HG03280 (cell line): ENCODE results near the gene GSTM3.
"Not testable (repeated sequence)": the region's sequence is repeated elsewhere in the genome, so short reads cannot be mapped to it uniquely, and the experiment has no call there.

Experiments
- ATAC-seq: cut with Tn5 transposase; IDR thresholded peaks from one replicate; pipeline ENCODE4 v1.9.1; 2021; ENCODE audit warnings: mild to moderate bottlenecking, moderate library complexity; ENCODE audit not compliant: unreplicated experiment

Gene GSTM3

DNA sequence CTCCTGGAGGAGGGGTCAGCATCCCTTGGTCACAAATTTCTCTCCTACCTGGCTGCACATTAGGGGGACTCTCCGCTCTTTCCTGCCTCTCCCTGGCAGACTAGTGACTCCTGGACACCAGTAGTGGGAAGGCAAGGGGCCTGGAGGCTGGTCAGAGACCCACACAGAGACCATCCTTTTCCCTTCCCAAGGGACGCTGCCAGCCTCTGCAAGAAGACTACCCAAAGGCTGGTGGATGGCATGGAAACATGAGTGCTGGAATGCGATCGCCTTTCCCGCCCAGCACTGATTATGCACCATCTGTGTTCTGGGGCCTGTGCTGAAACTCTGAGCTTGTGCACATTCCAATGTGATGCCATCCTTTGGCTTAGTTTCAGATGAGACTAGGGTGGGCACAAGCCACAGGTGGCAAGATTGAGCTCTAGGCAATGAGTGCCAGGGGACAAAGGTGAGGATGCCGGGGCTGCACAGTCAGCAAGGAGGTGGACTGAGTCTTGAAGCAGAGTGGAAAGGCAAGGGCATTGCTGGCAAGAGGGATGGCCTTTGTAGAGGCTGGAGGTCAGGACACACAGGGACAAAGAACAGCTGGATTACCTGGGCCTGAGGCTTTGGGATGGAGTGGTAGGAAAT lies 35.5 kb upstream of the GSTM3 start:
- ATAC-seq = no peak

DNA sequence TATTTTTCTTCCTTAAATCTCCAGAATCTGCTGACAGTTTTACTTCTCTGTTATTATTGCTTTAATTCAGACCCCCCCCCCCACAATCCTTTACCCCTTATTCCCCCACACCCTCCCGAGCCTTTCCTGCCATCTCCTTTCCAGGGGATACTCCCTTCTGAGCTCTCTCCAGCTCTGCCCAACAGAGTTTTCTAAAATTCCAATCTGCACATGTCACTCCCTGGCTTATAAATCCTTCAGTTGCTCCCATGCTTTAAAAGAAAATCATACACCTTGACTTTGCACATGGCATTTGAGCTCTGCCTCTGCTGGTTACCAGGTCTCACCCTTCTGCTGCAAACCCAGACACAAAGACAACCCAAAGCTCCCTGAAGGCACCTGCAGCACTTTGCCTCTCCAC lies 34.6 kb upstream of the GSTM3 start:
- no peak for ATAC-seq

- ATAC-seq = no peak
These were observed 33.2 kb upstream of the GSTM3 start for GRCh38 chr1:109773900-109774485.

- ATAC-seq = peak; percentile 54
These were observed 32.5 kb upstream of the GSTM3 start for GRCh38 chr1:109773203-109773899.

DNA sequence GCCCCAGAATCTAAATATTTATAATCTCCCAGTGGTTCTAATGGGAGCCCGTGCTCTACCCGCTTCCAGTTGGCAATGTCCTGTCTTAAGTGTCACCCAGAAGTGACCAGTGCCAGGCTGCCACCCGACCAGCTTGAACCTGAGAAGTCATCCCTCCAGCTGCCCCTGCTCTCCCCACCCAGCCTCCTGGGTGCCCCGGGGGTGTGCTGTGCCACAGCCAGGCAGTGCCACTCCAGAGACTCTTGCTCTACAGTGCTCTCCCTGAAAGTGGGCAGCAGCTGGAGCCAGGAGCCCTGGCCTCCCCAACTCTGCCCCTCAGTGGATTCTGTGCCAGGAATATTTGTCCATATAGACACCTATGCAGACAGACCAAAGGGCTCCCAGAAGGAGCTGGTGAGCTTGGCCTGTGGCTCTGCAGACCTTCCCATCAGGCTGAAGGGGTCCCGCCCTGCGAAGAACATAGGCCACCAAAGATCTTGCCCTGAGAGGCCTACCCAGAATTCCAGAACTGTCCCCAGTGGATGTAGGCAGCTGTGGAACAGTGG lies 31.9 kb upstream of the GSTM3 start:
- ATAC-seq = no peak

- ATAC-seq = no peak
These were observed 31.1 kb upstream of the GSTM3 start for GRCh38 chr1:109771712-109772657.

DNA sequence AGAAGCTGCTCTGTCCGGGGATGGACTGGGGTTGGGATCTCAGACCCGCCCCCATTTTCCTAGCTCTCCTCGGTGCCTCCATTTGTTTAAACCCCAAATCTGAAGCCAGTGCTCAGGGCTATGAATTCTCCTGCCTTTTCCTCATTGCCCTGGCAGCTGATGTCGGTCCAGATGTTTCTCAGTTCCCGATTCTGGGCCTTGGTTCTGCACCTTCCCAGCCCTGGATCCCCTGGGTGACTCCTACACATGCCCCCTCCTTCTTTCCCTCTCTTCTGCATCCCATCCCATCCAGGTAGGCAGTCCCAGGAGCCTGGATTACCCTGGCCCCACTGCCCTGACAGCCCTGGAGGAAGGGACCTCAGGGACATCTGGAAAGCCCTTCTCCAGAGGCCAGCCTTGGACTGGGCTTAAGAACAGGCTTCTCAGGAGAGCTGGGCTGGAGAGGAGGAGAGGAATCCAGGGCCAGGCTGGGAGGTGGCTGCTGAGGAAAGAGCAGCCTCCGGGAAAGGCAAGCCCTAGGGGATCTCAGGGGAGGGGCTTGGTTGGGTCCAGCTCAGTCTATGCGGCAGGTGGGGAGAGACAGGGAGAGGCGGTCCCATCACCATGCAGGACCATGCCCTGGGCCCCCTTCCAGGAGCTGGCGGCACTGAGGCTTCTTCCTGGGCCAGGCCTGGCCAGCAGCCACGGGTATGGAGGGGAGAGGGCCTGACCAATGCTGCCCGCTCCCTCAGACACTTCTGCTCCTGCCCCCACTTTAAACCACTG lies 29.7 kb upstream of the GSTM3 start:
- ATAC-seq = no peak

DNA sequence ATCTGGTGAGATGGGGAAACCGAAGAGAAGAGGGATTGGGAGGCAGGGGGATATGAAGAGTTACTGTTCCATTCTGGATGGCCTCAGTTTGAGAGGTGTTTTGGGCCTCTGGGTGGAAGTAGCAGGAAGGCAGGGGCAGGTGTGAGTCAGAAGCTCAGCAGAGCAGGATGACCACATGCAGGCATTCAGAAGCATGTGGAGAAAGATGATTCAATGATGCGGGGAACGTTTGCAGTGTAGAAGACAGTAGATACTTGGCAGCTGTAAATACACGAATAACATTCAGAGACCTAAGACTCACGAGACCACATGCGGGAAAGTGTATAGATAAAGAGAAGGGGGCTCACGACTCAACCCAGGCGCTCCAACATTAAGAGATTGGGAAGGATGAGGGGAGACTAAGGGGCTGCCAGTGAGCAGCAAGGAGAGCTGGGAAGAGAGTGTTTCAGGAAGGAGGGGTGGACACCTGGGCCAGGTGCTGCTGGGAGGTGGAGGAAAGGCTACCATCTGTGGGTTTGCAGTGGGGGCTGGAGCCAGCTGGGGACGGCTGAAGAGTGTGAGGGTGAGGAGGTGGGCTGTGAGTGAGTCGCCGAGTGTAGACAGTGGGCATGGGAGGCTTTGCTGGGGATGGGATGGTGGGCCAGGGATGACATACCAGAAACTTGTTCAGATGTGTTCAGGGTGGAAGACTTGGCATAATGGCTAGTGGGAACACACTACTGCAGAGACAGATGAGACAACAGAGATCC lies 28.7 kb upstream of the GSTM3 start:
- no peak for ATAC-seq

DNA sequence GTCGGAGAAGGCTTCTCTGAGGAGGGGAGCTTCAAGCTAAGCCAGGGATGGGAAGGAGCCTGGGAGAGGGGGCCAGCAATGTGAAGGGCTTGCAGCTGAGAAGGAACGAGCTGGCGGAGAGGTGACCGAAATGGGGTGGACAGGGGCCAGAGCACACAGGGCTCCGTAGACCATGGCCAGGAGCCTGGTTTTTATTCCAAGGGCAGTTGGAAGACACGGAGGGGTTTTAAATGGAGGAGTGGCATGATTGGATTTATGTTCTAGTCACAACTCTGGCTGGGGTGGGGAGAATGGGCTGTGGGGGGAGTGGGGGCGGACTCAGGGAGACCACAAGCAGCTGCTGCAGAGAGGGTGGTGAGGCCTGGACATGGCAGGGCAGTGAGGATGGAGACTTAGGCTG lies 28.0 kb upstream of the GSTM3 start:
- no peak for ATAC-seq

- ATAC-seq = no peak
These were observed 27.5 kb upstream of the GSTM3 start for GRCh38 chr1:109768335-109768650.

GRCh38 chr1:109767637-109768334 lies 26.9 kb upstream of the GSTM3 start:
- no peak for ATAC-seq

DNA sequence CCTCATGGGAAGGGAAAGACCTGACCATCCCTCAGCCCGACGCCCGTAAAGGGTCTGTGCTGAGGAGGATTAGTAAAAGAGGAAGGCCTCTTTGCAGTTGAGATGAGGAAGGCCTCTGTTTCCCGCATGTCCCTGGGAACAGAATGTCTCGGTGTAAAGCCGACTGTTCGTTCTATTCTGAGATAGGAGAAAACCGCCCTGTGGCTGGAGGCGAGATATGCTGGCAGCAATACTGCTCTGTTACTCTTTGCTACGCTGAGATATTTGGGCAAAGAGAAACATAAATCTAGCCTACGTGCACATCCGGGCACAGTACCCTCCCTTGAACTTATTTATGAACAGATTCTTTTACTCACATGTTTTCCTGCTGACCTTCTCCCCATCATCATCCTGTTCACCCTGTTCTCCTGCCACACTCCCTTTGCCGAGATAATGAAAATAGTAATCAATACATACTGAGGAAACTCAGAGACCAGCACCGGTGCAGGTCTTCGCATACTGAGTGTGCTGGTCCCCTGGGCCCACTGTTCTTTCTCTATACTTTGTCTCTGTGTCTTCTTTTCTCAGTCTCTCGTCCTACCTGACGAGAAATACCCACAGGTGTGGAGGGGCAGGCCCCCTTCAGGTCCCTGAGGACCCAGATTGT lies 26.3 kb upstream of the GSTM3 start:
- not testable (repeated sequence) for ATAC-seq

DNA sequence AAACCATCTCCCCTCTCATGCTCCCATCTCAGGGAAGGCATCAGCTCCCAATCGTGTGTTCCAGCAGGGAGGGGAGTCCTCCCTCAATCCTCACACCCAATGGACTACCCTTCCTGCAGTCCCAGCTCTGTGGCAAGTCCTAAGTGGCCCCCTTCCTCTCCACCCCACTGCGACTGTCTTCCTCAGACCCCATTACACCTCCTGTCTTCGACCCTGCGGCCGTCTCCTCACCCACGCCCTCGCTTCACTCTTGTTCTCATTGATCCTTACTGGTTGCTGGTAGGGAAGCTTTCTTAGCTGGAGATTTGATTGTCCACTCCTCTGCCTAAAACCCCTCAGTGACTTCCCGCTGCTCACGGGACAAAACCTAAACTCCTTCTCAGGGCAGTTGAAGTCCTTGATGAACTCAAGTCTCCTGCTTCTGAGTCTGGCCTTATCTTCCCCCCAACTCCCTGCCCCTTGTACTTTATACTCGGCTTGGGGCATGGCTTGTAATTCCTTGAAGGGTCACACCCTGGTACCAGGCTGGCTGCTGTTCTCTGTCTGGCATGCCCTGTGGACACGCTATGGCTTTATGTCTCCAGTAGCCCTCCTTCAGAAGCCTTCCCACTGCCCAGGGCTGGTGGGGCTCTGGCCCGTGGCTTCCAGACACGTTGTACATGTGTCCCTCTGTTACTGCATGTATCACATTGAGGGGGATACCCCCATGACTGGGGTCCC lies 25.2 kb upstream of the GSTM3 start:
- no peak for ATAC-seq

- no peak for ATAC-seq
These were observed 24.6 kb upstream of the GSTM3 start for GRCh38 chr1:109765483-109765815.

- no peak for ATAC-seq
These were observed 24.0 kb upstream of the GSTM3 start for GRCh38 chr1:109764561-109765482.

DNA sequence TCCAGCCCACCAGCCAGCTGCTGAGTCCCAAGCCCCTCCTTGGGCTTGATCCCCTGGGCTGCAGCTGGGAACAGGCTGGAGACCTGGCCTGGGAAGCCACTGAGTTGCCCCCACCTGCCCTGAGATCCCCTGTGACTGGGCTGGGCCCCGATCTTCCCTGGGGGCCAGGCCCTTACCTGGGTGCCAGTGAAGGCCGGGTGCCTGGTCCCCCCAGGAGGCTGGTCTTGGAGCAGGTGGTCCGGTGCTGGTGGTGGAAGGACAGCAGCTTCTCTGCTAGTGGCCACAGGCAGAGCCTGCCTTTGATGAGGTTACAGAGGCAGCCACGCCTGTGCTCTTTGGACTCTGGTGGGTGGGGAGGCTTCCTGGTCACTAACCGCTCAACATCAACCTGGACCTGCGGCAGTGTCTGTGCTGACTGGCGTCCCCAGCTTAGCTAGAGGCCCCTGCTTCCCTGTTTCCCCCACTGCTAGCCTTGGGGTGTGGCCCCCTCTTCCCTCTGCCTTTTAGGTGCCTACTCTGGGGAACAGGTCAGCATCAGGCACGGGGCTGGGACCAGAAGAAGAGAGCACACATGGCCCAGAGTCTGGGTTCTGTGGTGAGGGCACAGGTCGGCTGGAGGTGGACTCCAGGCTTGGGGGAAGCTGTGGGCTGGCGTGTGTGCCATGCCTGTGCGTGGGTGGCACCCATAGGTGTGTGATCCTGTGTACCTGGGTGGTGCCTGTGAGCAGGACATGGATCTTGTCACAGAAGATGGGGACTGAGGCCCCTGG lies 23.0 kb upstream of the GSTM3 start, which contains the start of gene EPS8L3:
Gene EPS8L3 (minus strand): TSS at position 278 of the 770 bp plus-strand sequence. CDS start 2,174 bp downstream, outside the sequence.
- ATAC-seq = no peak
